HG03457 (cell line): Measurements from ENCODE around the gene RBL1.
"Not testable (repeated sequence)": the region's sequence is repeated elsewhere in the genome, so short reads cannot be mapped to it uniquely, and the experiment has no call there.

Source experiments
- ATAC-seq: cut with Tn5 transposase; IDR thresholded peaks from one replicate; pipeline ENCODE4 v1.9.1; 2021; ENCODE audit warnings: moderate number of reproducible peaks; ENCODE audit not compliant: unreplicated experiment

RBL1 gene

GRCh38 chr20:37000171-37000570, 95.6 kb downstream of the RBL1 start:
- not testable (repeated sequence) for ATAC-seq

- no peak for ATAC-seq
Observed at GRCh38 chr20:36998652-36999051, 97.1 kb downstream of the RBL1 start.

- no peak for ATAC-seq
Observed at GRCh38 chr20:36997121-36997520, 98.7 kb downstream of the RBL1 start.

GRCh38 chr20:36994221-36994620, 101.6 kb downstream of the RBL1 start:
- not testable (repeated sequence) for ATAC-seq

DNA sequence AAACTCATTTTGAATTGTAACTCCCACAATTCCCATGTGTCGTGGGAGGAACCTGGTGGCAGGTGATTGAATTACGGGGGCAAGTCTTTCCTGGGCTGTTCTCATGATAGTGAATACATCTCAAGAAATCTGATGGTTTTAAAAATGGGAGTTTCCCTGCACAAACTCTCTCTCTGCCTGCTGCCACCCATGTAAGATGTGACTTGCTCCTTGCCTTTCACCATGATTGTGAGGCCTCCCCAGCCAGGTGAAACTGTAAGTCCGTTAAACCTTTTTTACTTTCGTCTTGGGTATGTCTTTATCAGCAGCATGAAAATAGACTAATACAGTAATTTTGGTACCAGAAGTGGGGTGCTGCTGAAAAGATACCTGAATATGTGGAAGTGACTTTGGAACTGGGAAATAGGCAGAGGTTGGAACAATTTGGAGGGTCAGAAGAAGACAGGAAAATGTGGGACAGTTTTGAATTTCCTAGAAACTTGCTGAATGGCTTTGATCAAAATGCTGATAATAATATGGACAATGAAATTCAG, 102.9 kb downstream of the RBL1 start:
- ATAC-seq: no peak

DNA sequence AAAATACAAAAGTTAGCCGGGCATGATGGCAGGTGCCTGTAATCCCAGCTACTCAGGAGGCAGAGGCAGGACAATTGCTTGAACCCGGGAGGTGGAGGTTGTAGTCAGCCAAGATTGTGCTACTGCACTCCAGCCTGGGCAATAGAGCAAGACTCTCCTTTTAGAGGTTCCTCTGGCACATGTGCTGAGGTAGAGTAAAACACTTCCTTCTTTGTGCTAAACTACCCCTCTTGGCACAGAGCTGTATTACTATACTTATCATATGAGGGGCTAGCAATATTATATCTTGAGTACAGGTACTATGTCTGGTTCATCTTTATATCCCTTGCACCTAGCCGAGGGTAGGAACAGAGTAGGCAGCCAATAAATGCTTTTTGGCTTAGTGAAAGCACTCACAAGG, 104.1 kb downstream of the RBL1 start:
- no peak for ATAC-seq

GRCh38 chr20:36989797-36990196, 106.0 kb downstream of the RBL1 start:
- no peak for ATAC-seq

- ATAC-seq: no peak
Observed at GRCh38 chr20:36988494-36988966, 107.3 kb downstream of the RBL1 start.

DNA sequence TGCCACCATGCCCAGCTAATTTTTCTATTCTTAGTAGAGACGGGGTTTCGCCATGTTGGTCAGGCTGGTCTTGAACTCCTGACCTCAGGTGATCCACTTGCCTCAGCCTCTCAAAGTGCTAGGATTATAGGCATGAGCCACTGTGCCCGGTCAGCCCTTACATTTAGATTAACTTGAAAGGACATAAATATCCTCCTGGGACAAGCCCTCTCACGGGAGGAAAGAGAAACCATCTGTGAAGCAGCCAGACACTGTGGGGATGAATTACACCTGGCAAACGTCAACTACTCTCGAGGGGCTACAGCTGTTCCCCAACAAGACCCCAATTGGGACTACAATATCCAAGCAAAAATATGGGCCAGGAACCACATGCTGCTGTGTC, 111.5 kb downstream of the RBL1 start:
- no peak for ATAC-seq

DNA sequence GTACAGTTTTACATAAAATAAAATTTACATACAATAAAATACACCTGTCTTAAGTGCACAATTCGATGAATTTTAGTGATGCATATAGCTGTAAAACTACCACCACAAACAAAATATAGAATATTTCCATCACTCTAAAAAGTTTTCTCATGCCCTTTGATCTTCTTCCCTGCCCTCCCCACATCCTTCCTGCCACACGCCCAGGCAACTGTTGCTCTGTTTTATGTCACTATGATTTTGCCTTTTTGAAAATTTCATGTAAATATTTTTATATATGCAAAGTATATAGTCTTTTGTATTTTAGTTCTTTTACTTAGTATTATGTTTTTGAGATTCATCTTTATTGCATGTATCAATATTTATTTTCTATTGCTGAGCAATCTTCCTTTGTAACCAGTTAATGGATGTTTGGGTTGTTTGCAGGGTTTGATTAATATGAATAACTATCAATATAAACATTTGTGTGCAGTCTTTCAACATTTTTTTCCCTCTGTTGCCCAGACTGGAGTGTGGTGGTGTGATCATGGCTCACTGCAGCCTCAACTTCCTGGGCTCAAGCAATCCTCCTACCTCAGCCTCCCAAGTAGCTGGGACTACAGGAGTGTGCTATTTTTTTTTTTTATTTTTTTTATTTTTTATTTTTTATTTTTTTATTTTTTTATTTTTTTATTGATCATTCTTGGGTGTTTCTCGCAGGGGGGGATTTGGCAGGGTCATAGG, 120.5 kb downstream of the RBL1 start:
- ATAC-seq: no peak

GRCh38 chr20:36974660-36975059, 121.1 kb downstream of the RBL1 start:
- no peak for ATAC-seq

DNA sequence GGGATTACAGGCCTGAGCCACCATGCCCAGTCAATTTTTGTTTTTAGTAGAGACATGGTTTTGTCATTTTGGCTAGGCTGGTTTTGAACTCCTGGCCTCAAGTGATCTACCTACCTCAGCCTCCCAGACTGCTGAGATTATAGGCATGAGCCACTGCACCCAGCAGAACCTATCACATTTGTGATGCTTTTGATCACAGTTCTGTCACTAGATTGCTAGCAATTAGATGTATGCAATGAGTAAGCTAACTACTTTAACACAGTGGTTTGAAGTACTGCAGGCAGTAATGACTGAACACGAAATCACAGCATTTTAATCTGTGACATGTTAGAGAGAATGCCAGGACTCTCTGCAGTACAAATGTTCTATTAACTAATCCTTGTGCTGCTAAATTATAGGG, 124.7 kb downstream of the RBL1 start:
- ATAC-seq: no peak

DNA sequence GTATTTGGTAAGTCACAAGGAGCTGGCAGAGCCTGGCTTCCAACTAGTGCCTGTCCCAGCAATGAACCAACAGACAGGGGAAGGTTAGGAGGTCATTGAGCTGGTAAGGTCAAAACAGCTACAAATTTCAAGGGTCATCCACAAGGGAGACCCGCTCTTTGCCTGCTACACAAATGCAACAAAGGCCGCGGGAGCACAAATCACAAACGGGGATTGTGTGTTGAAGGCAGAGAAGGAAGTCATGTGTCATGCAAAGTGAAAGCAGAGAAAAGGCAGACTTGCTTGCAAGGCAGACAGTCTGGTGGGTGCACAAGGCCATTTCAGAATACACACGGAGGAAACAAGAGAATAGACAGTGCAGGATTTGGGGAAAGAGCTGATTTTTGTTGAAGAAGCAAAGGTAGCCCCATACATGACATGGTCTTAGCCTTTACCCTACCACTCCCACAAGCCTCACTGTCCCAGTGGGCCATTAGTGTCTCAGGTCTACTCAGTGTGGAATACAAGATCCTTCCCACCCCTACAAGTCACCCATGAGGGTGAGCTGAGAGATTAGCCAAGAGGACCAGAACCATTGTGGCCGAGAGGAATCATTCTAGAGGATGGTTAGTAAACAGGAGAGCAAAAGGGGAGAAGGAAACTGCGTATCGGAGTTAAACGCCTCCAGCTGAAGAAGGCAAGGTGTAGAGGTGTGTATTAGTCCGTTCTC, 126.2 kb downstream of the RBL1 start:
- no peak for ATAC-seq

DNA sequence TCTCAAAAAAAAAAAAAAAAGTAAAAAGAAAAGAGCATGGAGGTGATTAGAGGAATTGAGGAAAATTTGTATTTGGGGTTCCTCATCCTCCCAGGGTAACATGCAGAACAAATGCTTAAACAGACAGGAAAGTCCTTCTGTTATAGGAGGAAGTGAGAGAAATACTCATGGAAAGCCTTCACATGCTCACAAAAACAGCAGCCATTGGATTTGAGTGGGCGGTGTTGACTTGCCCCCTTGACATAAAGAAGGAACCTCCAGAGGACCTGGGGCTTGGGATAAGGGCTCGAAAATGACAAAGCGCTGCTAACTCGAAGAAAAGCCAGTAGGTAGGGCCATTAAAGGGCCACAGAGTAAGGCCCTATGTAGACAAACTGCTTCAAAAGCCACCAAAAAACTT, 126.7 kb downstream of the RBL1 start:
- ATAC-seq: no peak

DNA sequence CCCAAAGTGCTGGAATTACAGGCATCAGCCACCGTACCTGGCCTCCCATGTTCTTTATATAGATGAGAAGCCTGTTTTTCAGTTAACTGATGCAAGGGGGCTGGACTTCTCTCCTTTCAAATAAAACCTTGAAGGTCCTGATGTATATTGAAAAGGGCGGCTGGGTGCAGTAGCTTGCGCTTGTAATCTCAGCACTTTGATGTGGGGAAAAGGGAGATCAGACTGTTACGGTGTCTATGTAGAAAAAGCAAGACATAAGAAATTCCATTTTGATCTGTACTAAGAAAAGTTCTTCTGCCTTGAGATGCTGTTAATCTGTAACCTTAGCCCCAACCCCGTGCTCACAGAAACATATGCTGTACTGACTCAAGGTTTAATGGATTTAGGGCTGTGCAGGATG, 128.2 kb downstream of the RBL1 start:
- no peak for ATAC-seq

GRCh38 chr20:36966965-36967364, 128.8 kb downstream of the RBL1 start:
- not testable (repeated sequence) for ATAC-seq

- not testable (repeated sequence) for ATAC-seq
Observed at GRCh38 chr20:36962354-36962941, 133.3 kb downstream of the RBL1 start.

- no peak for ATAC-seq
Observed at GRCh38 chr20:36959242-36959641, 136.6 kb downstream of the RBL1 start.

DNA sequence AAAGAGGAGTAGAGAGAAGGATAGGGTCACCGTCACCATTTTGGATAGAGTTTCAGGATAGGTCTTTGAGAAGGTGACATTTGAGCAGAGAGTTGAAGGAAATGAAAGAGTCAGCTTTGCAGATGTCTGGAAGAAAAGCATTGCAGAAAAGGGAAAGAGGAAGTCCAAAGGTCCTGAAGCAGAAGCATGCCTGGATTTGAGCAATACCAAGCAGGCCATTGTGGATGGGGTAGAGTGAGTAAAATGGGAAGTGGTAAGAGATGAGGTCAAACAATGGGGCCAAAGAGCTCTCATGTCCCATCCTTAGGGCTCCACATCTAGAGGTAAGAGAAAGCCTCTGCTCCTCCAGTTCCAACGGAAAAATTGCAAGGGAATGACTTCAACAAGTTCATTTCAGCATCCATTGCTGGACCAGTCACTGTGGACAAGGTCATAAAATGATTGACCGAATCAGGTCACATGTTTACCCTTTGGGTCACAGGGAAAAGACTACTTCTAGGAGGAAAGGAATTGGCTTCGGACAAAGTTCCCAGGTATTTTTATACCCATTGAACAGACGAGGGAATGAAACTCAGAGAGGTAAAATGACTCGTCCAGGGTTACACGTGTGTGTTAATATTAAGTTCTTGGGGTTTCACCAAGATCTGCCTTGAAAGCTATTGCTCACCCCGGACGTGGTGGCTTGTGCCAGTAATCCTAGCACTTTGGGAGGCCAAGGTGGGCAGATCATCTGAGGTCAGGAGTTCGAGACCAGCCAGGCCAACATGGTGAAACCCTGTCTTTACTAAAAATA, 137.7 kb downstream of the RBL1 start:
- no peak for ATAC-seq

DNA sequence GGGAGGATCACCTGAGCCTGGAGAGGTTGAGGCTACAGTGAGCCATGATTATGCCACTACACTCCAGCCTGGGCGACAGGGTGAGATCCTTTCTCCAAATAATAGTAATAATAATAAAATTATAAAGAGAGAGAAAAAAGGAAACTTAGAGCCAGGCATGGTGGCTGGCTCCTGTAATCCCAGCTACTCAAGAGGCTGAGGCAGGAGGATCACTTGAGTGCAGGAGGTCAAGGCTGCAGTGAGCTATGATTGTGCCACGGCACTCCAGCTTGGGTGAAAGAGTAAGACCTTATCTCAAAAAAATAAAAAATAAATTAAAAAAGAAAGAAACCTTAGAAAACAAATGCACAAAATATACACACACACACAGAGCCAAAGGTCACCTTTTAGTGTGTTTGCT, 139.1 kb downstream of the RBL1 start:
- ATAC-seq: no peak

DNA sequence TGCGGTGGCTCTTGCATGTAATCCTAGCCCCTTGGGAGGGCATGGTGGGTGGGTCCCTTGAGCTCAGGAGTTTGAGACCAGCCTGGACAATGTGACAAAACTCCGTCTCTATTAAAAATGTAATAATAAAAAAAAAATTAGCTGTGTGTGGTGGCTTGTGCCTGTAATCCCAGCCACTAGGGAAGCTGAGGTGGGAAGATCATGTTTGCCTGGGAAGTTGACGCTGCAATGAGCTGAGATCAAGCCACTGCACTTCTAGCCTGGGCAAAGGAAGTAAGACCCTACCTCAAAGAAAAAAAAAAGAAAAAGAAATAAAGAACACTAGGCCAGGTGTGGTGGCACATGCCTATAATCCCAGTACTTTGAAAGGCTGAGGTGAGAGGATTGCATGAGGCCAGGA, 139.8 kb downstream of the RBL1 start:
- ATAC-seq: no peak
